ENCODE data around the gene RTN4RL1.

RTN4RL1 gene

DNA sequence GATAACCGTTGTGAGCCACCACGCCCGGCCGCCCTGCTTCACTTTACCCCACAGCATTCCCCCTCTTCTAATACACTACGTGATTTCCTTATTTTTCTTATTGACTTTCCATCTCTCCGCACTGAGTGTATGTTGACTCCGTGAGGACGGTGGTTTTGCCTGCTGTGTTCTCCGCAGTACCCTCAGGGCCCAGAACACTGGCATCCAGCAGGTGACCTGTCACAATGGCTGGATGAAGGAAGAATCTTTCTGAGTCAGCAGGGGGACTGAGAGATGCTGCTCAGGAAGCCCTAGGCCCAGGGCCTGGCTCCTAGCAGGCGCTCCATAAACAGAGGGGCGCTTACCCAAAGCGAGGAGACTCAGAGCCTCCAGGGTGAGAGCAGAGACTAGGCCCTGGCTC lies 79.5 kb downstream of the RTN4RL1 start:
- no peak for DNase-seq

- no peak for DNase-seq
These were observed 81.7 kb downstream of the RTN4RL1 start for GRCh38 chr17:1943436-1943831.

DNA sequence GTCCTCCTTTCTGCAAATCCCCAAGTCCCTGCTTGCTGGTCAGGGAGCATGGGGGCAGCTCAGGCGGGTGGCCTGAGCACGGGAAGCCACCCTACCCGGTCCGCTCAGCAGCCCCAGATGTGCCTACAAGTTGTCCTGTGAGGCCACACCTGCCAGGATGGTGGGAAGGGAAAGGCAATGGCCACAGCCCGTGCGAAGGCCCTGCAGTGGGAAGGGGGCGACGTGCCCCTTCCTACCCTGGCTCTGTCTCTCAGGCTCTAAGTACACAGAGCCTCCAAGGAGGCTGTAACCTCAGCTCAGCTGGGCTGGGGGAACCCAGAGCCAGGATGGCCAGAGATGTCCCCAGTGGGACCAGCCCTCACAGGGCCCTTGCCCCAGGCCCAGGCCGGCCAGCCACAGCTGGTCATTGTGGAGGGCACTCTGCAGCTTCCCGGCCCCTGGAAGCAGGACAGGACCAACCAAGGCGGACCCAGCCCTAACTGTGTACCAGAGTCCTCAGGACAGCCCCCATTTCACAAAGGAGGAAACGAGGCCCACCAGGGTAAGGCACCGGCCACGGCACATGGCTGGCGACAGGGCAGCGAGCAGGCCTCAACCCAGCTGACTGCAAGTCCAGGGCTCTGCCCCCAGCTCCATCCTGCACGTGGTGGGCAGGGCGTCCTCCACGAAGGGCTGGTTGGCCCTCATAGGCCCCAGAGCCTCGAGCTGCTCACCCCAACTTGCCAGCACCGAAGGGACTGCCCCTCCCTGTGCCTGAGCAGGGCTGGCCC lies 82.3 kb downstream of the RTN4RL1 start:
- DNase-seq = no peak

DNA sequence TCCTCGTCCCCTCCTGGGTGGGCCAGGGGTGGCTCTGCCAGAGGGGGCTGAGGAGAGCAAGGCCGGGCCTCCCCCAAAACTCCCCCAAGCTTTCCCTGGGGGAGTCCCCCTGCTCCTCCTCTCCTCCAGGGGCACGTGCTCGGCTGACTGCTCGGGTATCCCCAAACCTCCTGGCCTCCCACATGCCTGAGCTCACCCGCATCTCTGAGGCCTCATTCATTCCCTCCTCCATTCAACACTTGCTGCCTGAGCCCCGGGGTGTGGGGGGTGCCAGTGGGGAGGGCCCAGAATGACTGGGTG lies 83.1 kb downstream of the RTN4RL1 start:
- DNase-seq = no peak

DNA sequence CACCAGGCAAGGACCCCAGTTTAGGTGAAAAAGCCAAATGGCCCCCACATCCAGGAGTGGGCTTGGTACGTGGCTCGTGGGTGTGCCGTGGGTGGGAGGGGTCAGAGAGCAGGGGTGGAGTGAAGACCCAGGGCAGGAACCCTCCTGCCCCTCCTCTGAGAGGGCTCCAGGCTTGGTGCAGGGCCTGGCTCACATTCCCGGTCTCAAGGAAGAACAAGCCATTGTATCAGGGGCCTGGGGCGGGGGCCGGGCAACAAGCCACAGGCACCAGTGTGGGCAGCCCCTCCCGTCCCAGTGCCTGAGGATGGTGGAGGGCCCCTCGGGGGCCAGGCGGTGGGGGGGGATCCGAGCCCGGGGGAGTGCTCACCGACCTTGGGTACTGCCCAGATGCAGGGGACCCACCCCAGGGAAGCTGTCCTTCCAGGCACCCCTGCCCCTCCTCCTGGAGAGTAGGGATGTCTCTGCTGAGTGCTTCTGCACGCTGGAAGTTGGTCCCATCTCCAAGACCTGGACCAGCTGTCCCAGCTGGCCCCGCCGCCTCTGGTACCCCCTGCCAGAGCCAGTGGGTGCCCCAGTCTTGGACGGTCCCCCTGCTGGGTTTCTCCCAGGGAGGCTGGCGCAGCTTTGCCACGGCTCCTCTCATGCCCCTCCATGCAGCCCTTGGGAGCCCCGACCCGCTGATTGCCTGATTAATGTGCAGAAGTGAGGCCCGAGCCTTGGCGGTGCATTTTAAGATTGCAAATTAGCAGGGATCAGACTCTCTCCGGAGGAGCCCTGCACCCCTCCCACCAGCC lies 83.7 kb downstream of the RTN4RL1 start:
- DNase-seq = no peak

DNA sequence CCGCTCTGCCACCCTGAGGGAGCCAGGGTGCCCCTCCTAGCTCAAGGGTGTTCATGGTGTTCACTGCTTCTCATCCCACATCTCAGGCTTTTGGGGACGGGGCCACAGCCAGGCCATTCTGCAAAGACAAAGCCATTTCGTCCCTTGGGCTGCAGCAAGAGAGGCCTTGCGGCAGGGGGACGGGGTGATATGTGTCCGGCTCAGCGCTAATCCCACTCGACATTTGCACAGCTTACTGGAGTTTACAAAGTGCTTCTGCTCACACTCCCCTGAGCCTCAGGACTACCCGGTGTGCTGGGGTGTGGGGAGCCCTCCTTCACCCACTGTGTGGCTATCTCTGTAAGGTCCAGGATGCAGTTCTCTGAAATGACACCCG lies 84.3 kb downstream of the RTN4RL1 start:
- DNase-seq = no peak

DNA sequence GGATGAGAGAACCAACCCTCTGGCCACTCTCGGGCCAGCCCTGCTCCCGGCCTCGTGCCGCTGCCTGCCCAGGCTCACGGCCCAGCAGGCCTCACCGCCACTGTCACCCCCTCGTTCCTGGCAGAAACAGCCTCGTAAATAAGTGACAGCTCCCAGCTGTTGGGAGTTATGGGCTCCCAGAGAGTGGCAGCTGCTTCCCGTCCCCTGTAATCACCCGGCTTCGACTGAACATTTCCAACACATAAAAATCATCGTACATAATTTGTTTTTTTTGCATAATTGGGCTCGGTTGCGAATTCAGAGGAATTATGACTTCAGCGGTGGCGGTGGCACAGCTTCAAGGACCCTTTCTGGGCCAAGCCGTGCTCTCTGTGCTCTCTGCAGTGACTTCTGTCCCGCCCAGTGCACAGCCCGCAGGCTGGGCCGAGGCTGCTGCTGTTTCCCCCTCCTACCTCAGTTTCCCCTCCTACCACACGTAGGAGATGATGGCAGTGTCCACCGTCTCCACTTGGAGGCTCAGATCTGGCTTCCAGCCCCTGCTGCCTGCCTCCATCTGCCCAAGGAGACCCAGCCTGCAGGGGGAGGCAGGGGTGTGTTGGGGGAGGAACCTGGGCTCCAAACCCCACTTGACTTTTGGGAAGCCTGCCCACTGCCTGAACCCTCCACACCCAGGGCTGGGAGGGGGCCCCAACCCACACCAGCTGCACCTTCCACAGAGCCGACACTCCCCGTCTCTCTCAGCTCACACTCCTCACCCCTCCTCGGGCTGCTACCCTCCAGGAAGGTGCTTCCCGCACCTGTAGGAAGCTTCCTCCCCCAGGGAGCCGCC lies 84.9 kb downstream of the RTN4RL1 start:
- DNase-seq = no peak

DNA sequence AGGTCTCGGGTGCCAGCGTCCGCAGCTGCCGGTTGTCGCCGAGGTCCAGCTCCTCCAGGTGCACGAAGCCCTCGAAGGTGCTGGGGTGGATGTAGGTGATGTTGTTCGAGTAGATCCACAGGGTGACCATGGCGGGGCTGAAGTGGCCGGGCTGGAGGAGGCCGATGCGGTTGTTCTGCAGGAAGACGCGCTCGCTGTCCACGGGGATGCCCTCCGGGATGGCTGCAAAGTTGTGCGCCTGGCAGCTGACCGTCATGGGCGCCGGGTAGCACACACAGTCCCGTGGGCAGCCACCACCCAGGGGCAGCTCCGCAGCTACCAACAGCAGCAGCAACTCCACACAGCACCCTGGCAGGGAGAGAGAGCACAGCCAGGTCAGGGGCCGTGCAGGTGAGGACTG lies 87.7 kb downstream of the RTN4RL1 start:
- DNase-seq = no peak

DNA sequence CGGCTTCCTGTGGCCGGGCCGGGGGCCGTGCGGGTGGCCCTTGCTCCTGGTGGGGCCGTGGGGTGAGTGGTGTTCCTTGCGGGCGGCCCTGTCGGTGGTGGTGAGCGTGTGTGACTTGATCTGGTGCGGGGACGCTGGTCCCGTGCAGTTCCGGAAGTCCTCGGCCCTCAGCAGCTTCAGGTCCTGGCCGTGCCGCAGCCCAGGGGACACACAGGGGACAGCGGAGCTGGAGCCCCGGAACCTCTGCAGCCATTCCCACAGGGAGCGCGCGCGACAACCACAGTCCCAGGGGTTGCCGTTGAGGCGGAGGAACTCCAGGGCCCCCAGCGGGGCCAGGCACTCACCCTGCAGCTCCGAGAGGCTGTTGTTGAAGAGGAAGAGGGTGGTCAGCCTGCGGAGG lies 88.4 kb downstream of the RTN4RL1 start:
- DNase-seq = no peak

DNA sequence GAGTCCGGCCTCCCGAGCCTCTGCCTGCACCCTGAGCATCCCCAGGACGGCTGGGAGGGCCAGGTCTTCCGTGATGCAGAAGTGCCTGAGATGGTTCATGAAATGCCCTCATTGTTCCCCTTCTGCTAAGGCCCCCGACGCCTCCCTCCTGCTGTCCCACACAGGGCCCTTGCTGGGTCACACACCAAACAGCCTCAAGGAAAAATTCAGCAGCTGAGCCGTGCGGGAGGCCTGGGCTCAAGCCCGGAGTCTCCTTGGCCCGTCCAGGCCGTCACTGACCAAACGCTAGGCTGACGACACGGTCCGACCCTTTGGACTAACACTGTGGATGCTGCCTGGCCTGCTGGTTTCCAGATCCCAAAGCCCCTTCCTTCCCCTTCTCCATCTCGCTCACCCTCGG lies 90.2 kb downstream of the RTN4RL1 start:
- no peak for DNase-seq

DNA sequence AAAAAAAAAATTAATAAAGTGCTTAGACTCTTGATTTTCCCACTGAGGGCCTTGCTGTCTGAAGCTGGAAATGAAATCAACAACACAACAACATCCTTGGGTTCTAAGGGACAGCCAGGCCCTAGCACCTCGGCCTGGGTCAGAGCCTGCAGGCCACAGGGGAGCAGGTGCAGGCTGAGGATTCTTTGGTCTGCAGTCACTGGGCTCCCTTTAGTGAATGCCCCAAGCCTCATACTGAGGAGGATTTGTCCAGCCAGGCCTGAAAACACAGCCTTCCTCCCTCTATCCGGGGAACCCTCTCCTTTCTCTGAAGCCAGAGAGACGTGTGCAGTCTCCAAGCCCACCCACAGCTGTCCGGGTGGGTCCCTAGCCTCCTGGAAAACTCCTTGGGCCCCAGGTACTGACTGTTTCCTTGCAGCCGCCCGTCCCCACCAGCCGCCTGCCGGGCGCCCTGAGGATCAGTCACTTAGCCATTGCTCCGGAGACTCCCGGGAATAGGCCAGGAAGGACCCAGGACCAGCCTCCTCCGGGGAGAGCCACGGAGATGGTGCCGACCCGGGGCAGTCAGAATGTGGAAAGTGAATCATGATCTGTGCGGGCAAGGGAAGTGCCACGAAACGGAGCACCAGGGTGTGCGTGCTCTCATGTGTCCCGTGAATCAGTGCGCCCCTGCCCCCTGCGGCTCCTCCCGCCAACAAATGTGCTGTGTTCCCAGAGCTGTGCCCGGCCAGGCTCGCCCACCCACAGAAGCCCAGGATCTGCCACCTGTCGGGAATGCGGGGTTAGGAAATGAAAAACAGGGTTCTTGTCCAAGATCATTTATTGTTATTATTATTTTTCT lies 91.0 kb downstream of the RTN4RL1 start:
- no peak for DNase-seq

DNA sequence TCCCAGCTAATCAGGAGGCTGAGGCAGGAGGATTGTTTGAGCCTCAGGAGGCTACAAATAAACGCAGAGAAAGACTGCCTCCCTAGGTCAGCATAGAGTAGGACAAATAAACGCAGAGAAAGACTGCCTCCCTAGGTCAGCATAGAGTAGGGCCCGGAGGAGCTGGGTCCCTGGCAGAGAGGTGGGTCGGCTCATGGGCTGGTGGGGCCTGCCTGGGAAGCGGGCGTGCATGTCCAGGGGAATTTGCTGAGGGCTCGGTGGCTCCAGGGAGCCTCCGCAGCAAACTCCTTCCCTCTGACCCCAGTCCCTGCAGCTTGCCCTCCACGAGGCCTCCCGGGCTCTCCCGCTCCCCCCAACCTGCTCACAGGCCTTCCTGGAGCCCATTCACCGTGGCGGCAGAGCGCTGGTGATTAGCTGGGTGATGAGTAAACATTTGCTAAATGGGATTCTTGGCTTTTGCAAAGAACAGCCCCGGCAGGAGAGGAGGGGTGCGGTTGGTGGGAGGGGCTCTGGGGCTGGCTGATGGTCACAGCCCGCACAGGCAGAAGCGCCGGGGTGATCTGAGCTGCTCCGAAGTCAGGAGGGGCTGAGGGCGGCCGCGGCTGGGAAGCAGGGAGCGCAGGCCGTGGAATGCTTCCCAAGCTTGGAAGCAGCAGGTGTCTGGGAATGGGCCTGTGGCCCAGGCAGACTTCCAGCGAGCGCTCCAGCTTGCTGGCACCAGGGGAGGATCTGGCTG lies 93.1 kb downstream of the RTN4RL1 start:
- DNase-seq = no peak

DNA sequence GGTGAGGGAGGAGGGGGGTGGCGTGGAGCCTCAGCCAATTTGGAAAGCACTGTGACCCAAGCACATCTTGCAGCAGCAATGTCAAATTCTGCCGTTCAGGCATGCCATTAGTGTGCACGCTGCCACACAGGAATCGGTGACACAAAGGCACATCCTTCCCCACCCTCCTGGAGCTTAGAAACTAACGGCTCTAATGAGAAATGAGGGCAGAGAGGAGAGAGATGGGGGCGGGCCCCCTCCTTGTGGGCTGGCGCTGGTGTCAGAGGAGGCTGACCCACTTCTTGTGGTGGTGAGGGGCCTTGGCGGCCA lies 94.8 kb downstream of the RTN4RL1 start:
- DNase-seq = no peak

GRCh38 chr17:1928976-1929375 lies 96.2 kb downstream of the RTN4RL1 start:
- DNase-seq = no peak

DNA sequence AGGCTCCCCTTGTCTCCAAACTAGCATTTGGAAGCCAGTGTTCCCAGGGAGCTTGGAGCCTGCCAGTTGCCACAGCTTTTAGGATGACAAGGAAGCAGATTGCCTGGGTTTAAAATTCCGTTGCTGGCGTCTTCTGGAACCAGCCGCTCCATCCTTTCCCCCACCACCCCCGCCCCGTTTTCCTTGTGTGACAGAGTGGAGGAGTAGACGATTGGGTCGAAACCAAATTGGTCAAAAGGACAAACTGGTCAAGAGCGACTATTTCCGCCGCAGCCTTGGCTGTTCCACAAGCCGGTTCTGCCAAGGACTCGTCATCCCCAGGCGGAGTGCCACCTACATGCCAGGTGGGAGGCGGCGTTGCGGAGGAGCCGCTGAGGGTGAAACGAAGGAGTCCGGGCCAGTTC lies 104.2 kb downstream of the RTN4RL1 start:
- no peak for DNase-seq

- no peak for DNase-seq
These were observed 105.9 kb downstream of the RTN4RL1 start for GRCh38 chr17:1919201-1919600.

DNA sequence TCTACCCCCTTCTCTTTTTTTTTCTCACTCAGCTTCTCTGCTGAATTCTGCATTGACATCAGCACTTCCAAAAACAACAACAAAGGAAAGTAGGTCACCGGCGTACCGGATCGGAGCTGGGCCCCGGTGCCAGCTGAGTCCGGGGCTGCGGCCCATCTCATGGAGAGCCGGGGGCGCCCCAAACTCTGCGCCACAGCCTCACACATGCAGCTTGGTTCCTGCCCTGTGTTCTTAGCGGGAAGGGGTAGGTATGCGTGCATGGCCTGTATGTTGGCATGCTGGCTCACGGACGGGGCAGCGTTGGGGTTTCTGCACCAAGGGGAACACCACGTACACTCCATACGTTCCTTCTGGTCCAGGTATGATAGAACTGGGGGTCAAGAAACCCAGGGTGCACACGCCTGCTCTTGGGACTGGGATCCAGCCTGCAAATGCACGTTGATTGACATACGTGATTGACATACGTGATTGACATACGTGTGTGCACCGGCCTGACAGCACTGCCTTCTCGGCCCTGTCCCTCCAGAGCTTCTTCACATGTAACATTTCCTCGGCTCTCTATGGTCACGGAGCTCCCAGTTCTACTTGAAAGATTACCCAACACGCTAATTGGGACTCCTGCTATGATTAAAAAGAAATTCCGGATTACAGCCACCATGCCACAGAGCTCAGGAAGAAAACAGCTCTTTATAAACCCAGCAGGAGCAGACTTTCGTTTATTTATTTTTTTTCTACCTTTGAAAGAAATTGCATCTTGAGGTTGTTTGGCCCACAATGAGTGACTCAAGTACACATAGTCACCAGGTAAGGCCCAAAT lies 106.6 kb downstream of the RTN4RL1 start:
- no peak for DNase-seq

GRCh38 chr17:1916963-1917715 lies 108.0 kb downstream of the RTN4RL1 start:
- no peak for DNase-seq

GRCh38 chr17:1916316-1916715 lies 108.8 kb downstream of the RTN4RL1 start:
- no peak for DNase-seq

DNA sequence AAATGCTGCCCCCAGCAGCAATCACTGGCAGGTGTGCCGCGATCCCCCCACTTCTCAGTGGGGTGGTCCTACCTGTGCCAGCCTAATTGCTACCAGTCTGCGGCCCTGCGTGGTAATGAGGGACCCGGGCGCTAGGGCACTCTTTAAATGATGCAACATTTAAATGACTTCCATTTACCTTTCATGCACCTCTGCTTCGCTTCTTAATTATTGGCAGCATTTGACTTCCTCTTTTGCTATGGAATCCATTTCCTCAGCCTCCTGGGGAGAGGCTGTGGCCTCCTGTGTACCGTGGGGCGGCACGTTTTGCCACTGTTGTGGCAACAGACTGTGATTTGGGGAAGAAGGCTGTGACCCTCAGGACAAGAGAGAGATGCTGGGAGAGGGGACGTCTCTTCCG lies 109.2 kb downstream of the RTN4RL1 start:
- no peak for DNase-seq

DNA sequence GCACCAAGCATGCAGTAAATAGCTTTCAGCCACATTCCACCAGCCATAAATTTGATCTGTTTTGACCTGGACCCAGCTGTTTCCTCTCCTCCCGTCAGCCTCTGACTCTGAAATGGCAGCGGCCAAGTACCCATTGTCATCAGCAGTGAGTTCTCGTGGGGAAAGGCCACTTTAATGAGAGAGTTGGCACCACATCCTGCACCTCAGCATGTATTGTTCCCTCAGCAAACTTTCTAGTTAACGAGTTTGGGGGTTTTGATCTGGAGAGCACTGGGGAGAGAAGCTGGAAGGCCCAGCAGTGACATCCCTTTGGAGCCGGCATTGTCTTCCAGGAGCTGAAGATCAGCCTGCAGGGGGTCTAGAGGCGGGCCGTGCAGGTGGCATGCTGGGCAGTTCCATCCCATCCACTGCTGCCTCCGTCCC lies 110.5 kb downstream of the RTN4RL1 start:
- no peak for DNase-seq
